ENCODE measurements around the gene PSMG1.

PSMG1 gene

GRCh38 chr21:39155578-39155977 lies 27.7 kb downstream of the PSMG1 start:
- Histone ChIP-seq H3K27ac (no peak overlapping the region), H3K27me3 (ENCODE audit: control insufficient read depth, insufficient read depth, low read length) (no peaks in the 10 kb centered on the region), H3K36me3 (ENCODE audit: control insufficient read depth, insufficient read depth, low read length) (no peaks in the 10 kb centered on the region), H3K9me3 (ENCODE audit: control insufficient read depth, low read length) (no peaks in the 10 kb centered on the region), H3K9ac (no peak overlapping the region), H3K79me2 (no peaks in the 10 kb centered on the region), H3K4me2 (ENCODE audit: low read length) (no peak overlapping the region), H3K4me1 (no peaks in the 10 kb centered on the region), H2AFZ (no peak overlapping the region), H3K4me3 (ENCODE audit: low read depth, low read length) (no peak overlapping the region)
- TF ChIP-seq, protein P1, sequence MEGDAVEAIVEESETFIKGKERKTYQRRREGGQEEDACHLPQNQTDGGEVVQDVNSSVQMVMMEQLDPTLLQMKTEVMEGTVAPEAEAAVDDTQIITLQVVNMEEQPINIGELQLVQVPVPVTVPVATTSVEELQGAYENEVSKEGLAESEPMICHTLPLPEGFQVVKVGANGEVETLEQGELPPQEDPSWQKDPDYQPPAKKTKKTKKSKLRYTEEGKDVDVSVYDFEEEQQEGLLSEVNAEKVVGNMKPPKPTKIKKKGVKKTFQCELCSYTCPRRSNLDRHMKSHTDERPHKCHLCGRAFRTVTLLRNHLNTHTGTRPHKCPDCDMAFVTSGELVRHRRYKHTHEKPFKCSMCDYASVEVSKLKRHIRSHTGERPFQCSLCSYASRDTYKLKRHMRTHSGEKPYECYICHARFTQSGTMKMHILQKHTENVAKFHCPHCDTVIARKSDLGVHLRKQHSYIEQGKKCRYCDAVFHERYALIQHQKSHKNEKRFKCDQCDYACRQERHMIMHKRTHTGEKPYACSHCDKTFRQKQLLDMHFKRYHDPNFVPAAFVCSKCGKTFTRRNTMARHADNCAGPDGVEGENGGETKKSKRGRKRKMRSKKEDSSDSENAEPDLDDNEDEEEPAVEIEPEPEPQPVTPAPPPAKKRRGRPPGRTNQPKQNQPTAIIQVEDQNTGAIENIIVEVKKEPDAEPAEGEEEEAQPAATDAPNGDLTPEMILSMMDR (IDR thresholded peaks at IDR 0.05), result no peak

DNA sequence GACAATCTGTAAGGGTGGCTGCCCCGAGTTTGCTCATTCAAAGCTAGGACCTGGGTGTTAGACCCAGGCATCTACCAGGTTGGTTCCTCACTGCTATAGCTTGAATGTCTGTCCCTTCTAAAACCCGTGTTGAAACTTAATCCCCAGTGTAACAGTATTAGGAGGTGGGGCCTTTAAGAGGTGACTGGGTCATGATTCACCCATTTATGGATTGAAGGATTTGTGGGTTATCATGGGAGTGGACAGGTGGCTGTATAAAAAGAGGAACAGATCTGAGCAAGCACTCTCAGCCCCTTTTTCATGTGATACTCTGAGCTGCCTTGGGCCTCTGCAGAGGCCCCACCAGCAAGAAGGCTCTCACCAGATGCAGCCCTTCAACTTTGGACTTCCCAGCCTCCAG lies 29.4 kb downstream of the PSMG1 start:
- no peak overlapping the region for H3K4me2 ChIP-seq (ENCODE audit: low read length)
- no peaks in the 10 kb centered on the region for H3K36me3 ChIP-seq (ENCODE audit: control insufficient read depth, insufficient read depth, low read length)
- H3K4me3 ChIP-seq (ENCODE audit: low read depth, low read length), result no peak overlapping the region
- no peaks in the 10 kb centered on the region for H3K9me3 ChIP-seq (ENCODE audit: control insufficient read depth, low read length)
- TF ChIP-seq, protein P1 (IDR thresholded peaks at IDR 0.05), result no peak
- no peaks in the 10 kb centered on the region for H3K79me2 ChIP-seq
- no peaks in the 10 kb centered on the region for H3K27me3 ChIP-seq (ENCODE audit: control insufficient read depth, insufficient read depth, low read length)
- no peak overlapping the region for H3K9ac ChIP-seq
- no peaks in the 10 kb centered on the region for H3K4me1 ChIP-seq
- H3K27ac ChIP-seq, result no peak overlapping the region
- no peak overlapping the region for H2AFZ ChIP-seq

DNA sequence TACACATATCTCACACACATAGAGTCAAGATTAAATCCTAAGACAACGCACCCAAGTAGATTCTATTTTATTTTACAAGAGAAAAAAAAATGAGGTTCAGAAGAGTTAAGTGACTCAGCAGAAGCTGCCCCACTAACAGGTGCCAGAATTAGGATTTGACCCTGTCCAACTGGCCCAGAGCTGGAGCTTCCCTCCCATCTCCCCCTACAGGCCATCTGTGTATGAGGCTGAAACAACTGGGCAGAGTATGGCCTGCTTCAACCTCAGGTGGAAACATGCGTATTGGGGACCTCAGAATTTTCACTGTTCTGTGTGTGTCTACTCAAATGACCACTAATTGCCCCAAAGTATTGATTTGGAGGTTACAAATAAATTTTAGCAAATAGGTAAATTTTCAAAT lies 29.9 kb downstream of the PSMG1 start:
- no peak overlapping the region for H2AFZ ChIP-seq
- H3K79me2 ChIP-seq, result no peaks in the 10 kb centered on the region
- no peaks in the 10 kb centered on the region for H3K36me3 ChIP-seq (ENCODE audit: control insufficient read depth, insufficient read depth, low read length)
- no peaks in the 10 kb centered on the region for H3K27me3 ChIP-seq (ENCODE audit: control insufficient read depth, insufficient read depth, low read length)
- TF ChIP-seq, protein P1 (IDR thresholded peaks at IDR 0.05), result no peak
- no peak overlapping the region for H3K4me2 ChIP-seq (ENCODE audit: low read length)
- H3K9me3 ChIP-seq (ENCODE audit: control insufficient read depth, low read length), result no peaks in the 10 kb centered on the region
- no peak overlapping the region for H3K27ac ChIP-seq
- H3K4me3 ChIP-seq (ENCODE audit: low read depth, low read length), result no peak overlapping the region
- H3K4me1 ChIP-seq, result no peaks in the 10 kb centered on the region
- H3K9ac ChIP-seq, result no peak overlapping the region

GRCh38 chr21:39152271-39152670 lies 31.0 kb downstream of the PSMG1 start:
- H3K36me3 ChIP-seq (ENCODE audit: control insufficient read depth, insufficient read depth, low read length), result no peaks in the 10 kb centered on the region
- H3K27ac ChIP-seq, result no peak overlapping the region
- H3K4me1 ChIP-seq, result no peaks in the 10 kb centered on the region
- H3K4me2 ChIP-seq (ENCODE audit: low read length), result no peak overlapping the region
- no peaks in the 10 kb centered on the region for H3K9me3 ChIP-seq (ENCODE audit: control insufficient read depth, low read length)
- H2AFZ ChIP-seq, result no peak overlapping the region
- no peaks in the 10 kb centered on the region for H3K27me3 ChIP-seq (ENCODE audit: control insufficient read depth, insufficient read depth, low read length)
- H3K79me2 ChIP-seq, result no peaks in the 10 kb centered on the region
- no peak overlapping the region for H3K4me3 ChIP-seq (ENCODE audit: low read depth, low read length)
- TF ChIP-seq, protein P1 (IDR thresholded peaks at IDR 0.05), result no peak
- no peak overlapping the region for H3K9ac ChIP-seq

DNA sequence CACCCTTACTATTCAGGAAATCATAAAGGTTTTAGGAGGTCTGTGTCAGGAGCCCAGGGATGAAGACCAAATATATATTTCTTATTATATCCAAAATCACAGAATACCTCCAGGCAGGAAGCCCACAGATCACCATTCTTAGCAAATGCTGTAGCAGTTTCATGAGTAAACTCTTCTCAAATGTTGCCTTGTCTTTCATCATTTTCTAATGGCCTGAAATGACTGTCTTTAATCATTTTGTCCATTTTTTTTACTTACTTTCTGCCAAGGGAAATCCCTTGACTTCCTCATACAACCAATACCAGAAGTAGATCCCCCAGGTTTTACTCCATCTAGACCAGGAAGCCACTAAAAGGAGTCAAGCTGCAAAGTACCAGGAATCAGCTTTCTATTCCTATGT lies 32.4 kb downstream of the PSMG1 start:
- TF ChIP-seq, protein P1 (IDR thresholded peaks at IDR 0.05), result no peak
- Histone ChIP-seq H3K9ac (no peak overlapping the region), H3K4me3 (ENCODE audit: low read depth, low read length) (no peak overlapping the region), H3K79me2 (no peaks in the 10 kb centered on the region), H3K27ac (no peak overlapping the region), H3K27me3 (ENCODE audit: control insufficient read depth, insufficient read depth, low read length) (no peaks in the 10 kb centered on the region), H2AFZ (no peak overlapping the region), H3K4me1 (no peaks in the 10 kb centered on the region), H3K9me3 (ENCODE audit: control insufficient read depth, low read length) (no peaks in the 10 kb centered on the region), H3K4me2 (ENCODE audit: low read length) (no peak overlapping the region), H3K36me3 (ENCODE audit: control insufficient read depth, insufficient read depth, low read length) (no peaks in the 10 kb centered on the region)

Measured in parathyroid adenoma (tissue), 2 donors.